ENCODE results near the gene ARHGEF12.

Gene ARHGEF12

DNA sequence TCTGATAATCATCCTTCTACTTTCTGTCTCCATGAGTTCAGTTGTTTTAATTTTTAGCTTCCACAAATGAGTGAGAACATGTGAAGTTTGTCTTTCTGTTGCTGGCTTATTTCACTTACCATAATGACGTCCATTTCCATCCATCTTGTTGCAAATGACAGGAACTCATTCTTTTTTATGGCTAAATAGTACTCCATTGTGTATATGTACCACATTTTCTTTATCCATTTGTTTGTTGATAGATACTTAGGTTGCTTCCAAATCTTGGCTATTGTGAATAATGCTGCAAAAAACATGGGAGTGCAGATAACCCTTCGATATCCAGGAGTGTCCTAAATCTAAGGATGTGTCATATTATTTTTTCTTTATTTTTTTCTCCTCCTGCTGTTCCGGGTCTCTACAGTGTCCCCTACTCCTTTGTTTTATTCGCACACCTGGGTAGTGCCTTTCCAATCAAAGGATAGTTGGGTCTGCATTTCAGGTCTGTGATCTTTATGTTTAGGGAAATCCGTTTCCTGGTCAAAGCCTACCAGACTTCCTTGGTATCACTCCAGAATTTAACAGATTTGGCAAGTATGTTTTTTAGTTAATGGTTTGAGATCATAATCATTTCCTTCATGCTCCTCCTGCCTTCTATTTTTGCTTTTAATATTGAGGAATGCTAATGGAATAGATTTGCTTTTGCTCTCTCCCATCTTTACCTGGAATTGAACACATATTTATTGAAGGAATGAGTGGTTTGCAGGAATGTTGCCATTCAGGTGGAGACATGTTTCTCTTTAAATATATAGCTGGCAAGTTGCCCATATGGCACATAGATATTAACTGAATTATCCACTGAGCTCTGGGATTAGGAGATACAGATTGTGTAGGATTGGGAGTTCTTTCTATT, 53.7 kb downstream of the ARHGEF12 start:
- DNase-seq: no peak

DNA sequence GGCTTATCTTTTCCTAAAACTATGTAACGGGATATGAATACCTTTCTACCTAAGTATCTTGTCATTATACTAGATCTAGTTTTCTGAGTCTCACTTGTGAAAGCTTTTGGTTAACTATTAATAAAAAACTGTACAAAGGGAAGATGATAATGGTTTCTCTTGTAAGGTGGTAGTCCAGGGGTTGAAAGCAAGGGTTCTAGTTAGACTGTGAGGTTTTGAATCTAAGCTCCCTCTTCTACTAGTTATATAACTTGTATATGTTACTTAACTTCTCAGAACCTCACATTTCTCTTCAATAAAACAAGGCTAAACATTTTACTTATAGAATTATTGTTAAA, 54.3 kb downstream of the ARHGEF12 start:
- DNase-seq: no peak

GRCh38 chr11:120391292-120391691, 55.1 kb downstream of the ARHGEF12 start:
- no peak for DNase-seq

DNA sequence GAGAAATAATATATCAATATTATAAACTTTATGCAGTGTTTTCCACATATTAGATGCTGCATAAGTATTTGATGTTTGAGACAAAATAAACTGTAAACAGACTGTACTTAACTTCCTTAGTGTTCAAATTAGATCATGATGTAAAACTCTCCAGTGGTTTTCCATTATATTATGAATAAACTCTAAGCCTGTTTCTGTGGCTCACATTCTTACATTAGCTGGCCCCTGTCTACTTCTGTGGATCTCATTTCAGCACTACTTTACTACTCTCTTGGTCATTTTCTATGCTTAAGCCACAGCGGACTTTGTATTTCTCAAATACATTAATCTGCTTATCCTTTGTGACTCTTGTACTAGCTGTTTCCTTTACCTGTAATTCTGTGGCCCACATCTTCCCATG, 55.6 kb downstream of the ARHGEF12 start:
- no peak for DNase-seq

GRCh38 chr11:120392314-120392713, 56.1 kb downstream of the ARHGEF12 start:
- DNase-seq: no peak

DNA sequence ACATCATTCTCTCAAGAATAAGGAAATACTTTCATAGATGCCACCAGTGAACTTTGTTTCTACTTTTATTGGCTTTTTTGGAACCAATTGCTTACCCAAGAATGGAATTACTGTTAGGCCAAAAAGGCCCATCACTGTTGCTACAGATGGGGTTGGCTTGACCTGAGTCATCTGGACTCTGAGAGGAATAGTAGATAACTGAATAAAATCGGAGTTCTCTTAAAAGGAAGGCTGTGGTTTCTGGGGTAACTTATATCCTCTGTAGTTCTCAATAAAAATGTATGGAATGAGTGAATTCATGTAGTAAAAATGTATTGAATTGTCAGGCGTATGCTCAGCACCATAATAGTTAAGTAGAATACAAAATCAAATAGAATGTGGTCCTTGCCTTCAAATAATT, 56.6 kb downstream of the ARHGEF12 start:
- DNase-seq: no peak

GRCh38 chr11:120394119-120394518, 57.9 kb downstream of the ARHGEF12 start:
- no peak for DNase-seq

DNA sequence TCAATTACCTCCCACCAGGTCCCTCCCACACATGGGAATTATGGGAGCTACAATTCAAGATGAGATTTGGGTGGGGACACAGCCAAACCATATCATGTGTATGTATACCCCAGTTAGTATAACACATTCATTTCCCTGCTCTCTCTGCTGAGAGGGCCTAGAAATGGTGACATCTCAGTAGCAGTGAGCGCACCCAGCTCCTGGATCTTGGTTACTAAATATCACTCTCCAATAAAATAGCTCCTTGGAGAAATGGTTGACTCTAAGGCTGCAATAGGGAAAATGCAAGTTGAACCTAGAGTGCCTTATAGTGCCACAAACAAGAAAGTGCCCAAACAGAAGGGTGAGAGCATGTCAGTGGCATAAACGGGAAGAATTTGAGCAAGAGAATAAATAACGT, 59.6 kb downstream of the ARHGEF12 start:
- DNase-seq: no peak

GRCh38 chr11:120398132-120398531, 61.9 kb downstream of the ARHGEF12 start:
- DNase-seq: no peak

DNA sequence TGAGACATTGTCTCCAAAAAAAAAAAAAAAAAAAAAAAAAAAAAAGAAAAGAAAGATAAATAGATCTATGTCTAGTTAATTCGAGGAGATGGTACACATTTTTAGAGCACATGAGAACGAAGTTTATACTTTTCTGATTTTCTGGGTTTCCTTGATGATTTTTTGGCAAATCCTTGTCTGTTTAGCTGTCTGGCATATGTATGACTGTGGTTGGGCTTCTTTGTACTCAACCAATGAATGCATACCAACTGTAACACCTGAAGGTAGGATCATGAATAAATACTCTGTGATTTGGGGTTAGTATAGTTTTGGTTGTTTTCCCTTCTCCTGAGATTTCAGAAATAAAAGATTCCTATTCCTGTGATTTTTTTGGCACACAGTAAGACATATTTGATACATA, 63.1 kb downstream of the ARHGEF12 start:
- DNase-seq: no peak

- no peak for DNase-seq
Observed at GRCh38 chr11:120400564-120401364, 64.6 kb downstream of the ARHGEF12 start.

DNA sequence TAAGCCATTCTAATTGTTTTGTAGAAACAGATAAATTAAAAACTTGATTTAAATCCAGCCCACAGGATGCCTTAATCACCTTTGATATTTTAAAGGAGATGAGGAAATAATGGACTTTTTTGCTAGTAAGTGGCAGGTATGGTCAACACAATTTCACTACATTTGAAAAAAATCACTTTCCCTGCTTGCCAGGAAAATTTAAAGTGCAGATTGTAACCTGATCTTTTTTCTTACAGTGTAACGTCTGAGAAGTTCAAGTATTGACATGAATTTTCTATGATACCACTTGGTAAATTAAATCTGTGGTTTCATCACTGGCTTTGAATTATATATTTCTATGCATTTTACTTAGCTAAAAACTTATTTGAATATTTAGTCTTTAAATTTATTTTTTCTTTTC, 65.3 kb downstream of the ARHGEF12 start:
- DNase-seq: no peak

- DNase-seq: no peak
Observed at GRCh38 chr11:120403966-120404365, 67.8 kb downstream of the ARHGEF12 start.

GRCh38 chr11:120404495-120404894, 68.3 kb downstream of the ARHGEF12 start:
- no peak for DNase-seq

- no peak for DNase-seq
Observed at GRCh38 chr11:120409655-120410054, 73.4 kb downstream of the ARHGEF12 start.

- no peak for DNase-seq
Observed at GRCh38 chr11:120410622-120411380, 74.6 kb downstream of the ARHGEF12 start.

DNA sequence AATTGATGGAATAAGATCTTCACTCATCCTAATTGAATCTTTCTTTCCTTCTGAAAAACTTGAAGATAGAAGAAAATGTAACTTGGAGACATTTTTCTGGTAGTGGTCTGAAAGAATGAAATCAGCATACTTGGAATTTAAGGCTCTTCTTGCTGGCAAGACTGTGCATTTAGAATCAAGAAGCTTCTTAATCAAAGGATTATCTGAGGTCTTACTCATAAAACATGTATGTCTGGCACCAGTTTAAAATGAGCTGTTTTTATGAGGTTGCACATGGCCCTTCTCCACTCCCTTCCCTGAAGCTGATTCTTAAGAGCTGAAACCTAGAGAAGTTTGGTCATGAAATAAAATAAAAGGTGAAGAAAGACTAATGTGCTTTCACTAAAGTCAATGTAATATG, 77.3 kb downstream of the ARHGEF12 start:
- DNase-seq: no peak

DNA sequence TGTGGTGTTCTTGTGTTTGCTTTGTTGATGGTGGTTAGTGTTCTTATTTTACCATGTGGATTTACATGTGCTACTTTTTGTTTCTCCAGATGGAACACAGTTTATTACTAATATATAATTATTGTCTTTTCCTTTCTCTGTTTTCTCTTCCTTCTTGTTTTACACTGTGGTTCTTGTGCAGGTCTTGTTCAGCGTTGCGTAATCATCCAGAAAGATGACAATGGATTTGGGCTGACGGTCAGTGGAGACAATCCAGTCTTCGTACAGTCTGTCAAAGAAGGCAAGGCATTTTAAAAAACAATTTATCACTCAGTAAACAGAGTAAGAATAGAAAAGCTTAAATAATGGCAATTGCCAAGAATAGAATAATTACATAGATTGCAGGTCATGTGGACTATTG, 84.4 kb downstream of the ARHGEF12 start:
- DNase-seq: no peak

- DNase-seq: no peak
Observed at GRCh38 chr11:120424185-120424969, 88.2 kb downstream of the ARHGEF12 start.

DNA sequence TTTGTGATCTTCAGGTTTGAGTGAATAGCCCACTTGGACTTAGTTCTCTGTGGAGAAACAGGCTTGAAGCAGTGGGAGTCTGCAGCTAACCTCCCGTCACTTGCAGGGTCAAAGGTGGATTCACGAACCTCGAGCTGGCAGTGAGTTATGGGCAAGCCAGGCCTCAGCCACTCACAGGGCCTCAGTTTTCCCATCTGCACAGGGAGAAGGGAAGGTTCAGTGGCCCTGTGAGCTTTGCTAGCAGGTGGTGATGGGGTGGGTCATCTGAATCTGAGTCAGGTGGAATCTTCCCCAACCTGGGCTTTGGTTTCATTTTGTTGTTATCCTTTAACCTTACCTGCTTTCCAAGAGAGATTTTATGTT, 88.7 kb downstream of the ARHGEF12 start:
- DNase-seq: no peak

GRCh38 chr11:120425527-120425926, 89.3 kb downstream of the ARHGEF12 start:
- no peak for DNase-seq

- no peak for DNase-seq
Observed at GRCh38 chr11:120430146-120430545, 93.9 kb downstream of the ARHGEF12 start.

GRCh38 chr11:120431633-120432032, 95.4 kb downstream of the ARHGEF12 start:
- no peak for DNase-seq

Data from central memory CD4-positive, alpha-beta T cell (primary cell).